Panc1 (cell line): ENCODE data around the gene SDC1. TPM values are rescaled to one million over a fixed set of nuclear protein-coding genes. Genes with fewer than 3 reads are reported as not detected.

Experiments
- ATAC-seq: fragments of 200-7000 bp; cut with Tn5 transposase; 2 replicates; pipeline ENCODE4 v1.9.1; 2020; ENCODE audit warnings: mild to moderate bottlenecking, moderate library complexity
- BruUV-seq: library from RNA; stranded (reverse); fragments of 400-500 nt; replicated peaks from 2 replicates; lab custom pipeline; 2021; lab: Mats Ljungman, UMichigan
- CTCF ChIA-PET: fragments of 300-600 bp; sonication (Branson Sonifier 250); formaldehyde crosslinking; loops from one replicate; lab custom pipeline; 2022; ENCODE audit warnings: antibody characterized with exemption; lab: Charles Lee
- POLR2A ChIA-PET: fragments of 300-600 bp; sonication (Branson Sonifier 250); formaldehyde crosslinking; loops from one replicate; lab custom pipeline; 2022; ENCODE audit warnings: antibody characterized with exemption; lab: Charles Lee
- DNase-seq: peaks from one replicate; pipeline ENCODE4 v3.0.0-alpha.2; 2010; ENCODE audit warnings: low read depth, low spot score
- H3K27ac ChIP-seq: 2 replicates; pipeline ENCODE4 v1.5.1; 2011; ENCODE audit warnings: mild to moderate bottlenecking, low read length, inconsistent platforms
- H3K27me3 ChIP-seq: fragments of 200-500 bp; sonication (Bioruptor generic); 2 replicates; pipeline ENCODE4 v1.6.0; 2014; ENCODE audit warnings: low read length, inconsistent platforms; ENCODE audit not compliant: control insufficient read depth, insufficient read depth
- H3K36me3 ChIP-seq: fragments of 200-500 bp; sonication (Bioruptor generic); 2 replicates; pipeline ENCODE4 v1.5.1; 2014; ENCODE audit warnings: inconsistent platforms, mild to moderate bottlenecking, low read length, moderate library complexity; ENCODE audit not compliant: control insufficient read depth, insufficient read depth
- H3K4me1 ChIP-seq: 2 replicates; pipeline ENCODE4 v1.5.1; 2011; ENCODE audit warnings: inconsistent platforms, mild to moderate bottlenecking, low read length, moderate library complexity; ENCODE audit not compliant: control insufficient read depth, insufficient read depth
- H3K4me3 ChIP-seq, 2 experiments: 2 replicates each; pipeline ENCODE4 v1.5.1; 2011 to 2012; ENCODE audit warnings: low read depth in 2 of 2, low read length in 2 of 2, mild to moderate bottlenecking in 2 of 2, inconsistent platforms in 1 of 2, moderate library complexity in 1 of 2
- H3K9me3 ChIP-seq: fragments of 200-500 bp; sonication (Bioruptor generic); 2 replicates; pipeline ENCODE4 v1.5.1; 2014; ENCODE audit warnings: low read depth, mild to moderate bottlenecking, inconsistent platforms, low read length, moderate library complexity; ENCODE audit not compliant: control insufficient read depth, insufficient read depth
- POLR2AphosphoS5 ChIP-seq: IDR thresholded peaks from 2 replicates; pipeline ENCODE4 v1.6.1; 2012; ENCODE audit warnings: mild to moderate bottlenecking, low read depth, low read length, moderate library complexity
- SIN3A ChIP-seq: IDR thresholded peaks from 2 replicates; pipeline ENCODE4 v1.6.1; 2012; ENCODE audit warnings: low read depth, mild to moderate bottlenecking, low read length, moderate library complexity, borderline replicate concordance; ENCODE audit not compliant: insufficient read depth
- TCF7L2 ChIP-seq: IDR thresholded peaks from 2 replicates; pipeline ENCODE4 v1.6.1; 2011; ENCODE audit warnings: mild to moderate bottlenecking, low read depth, low read length, inconsistent platforms
- in situ Hi-C: cut with HindIII; loops from 2 replicates; pipeline ENCODE4 v1.10.0; 2016; ENCODE audit warnings: low sequenced_read_pairs, low pct_unique_long_range_greater_than_20kb
- intact Hi-C: fragments of 100-400 bp; cut with micrococcal nuclease; formaldehyde crosslinking; loops from one replicate; pipeline ENCODE4 v1.10.0; 2022; ENCODE audit not compliant: unreplicated experiment
- total RNA-seq: library from RNA; stranded (reverse); gene quantifications from one replicate; pipeline ENCODE4 v1.2.1, GENCODE V29; 2021; ENCODE audit not compliant: unreplicated experiment
- TF ChIP-seq, protein P1 (sequence below), 2 experiments: IDR thresholded peaks; 2 replicates each; pipeline ENCODE4 v1.6.1; 2011 to 2012; ENCODE audit warnings: low read depth in 2 of 2, control low read depth in 1 of 2, low read length in 1 of 2, mild to moderate bottlenecking in 1 of 2, moderate library complexity in 1 of 2; ENCODE audit not compliant: insufficient read depth in 1 of 2
- TF ChIP-seq, protein P2 (sequence below): fragments of 450-650 bp; IDR thresholded peaks from 2 replicates; pipeline ENCODE4 v1.5.1; 2017; ENCODE audit warnings: mild to moderate bottlenecking

The SDC1 gene
- total RNA-seq, 1 experiment from 2014 or later, result 93.0 TPM

DNA sequence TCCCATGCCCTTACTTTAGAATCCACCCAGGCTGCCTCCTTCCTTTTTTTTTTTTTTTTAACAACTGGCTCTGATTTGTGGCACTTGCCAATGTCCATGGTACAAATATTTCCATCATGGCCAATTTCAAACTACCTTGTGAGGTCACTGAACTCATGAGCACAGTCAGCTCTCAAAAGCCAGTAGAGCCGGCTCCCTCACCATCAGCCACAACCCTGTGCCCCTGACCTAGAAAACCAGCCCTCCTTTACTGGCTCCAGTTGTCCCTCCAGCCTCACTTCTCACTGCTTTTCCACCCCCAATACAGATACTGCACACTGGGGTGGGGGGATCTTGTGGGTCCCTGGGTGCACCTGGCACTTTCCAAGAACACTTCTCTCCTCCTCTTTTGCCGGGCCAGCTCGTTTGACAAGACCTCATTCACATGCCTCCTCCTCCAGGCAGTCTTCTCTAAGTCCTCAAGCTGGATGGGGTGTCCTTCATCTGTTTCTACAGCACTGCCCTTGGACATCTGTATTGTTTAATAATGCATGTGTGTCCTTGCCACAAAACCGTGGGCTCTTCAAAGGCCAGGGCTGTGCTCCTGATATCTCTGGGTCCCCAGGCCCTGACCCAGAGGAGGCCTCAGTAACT is 35.5 kb downstream of the SDC1 start:
- DNase-seq, result no peak
- peaks cover 19% of the 10 kb centered on the region for H3K4me1 ChIP-seq
- H3K27ac ChIP-seq, result no peak overlapping the region
- in situ Hi-C loops, result no loop called here
- no peaks in the 10 kb centered on the region for H3K9me3 ChIP-seq
- intact Hi-C loops, result no loop called here
- no peak overlapping the region for H3K4me3 ChIP-seq
- TF ChIP-seq TCF7L2, result no peak
- no peak for TF ChIP-seq SIN3A
- TF ChIP-seq, protein P1, sequence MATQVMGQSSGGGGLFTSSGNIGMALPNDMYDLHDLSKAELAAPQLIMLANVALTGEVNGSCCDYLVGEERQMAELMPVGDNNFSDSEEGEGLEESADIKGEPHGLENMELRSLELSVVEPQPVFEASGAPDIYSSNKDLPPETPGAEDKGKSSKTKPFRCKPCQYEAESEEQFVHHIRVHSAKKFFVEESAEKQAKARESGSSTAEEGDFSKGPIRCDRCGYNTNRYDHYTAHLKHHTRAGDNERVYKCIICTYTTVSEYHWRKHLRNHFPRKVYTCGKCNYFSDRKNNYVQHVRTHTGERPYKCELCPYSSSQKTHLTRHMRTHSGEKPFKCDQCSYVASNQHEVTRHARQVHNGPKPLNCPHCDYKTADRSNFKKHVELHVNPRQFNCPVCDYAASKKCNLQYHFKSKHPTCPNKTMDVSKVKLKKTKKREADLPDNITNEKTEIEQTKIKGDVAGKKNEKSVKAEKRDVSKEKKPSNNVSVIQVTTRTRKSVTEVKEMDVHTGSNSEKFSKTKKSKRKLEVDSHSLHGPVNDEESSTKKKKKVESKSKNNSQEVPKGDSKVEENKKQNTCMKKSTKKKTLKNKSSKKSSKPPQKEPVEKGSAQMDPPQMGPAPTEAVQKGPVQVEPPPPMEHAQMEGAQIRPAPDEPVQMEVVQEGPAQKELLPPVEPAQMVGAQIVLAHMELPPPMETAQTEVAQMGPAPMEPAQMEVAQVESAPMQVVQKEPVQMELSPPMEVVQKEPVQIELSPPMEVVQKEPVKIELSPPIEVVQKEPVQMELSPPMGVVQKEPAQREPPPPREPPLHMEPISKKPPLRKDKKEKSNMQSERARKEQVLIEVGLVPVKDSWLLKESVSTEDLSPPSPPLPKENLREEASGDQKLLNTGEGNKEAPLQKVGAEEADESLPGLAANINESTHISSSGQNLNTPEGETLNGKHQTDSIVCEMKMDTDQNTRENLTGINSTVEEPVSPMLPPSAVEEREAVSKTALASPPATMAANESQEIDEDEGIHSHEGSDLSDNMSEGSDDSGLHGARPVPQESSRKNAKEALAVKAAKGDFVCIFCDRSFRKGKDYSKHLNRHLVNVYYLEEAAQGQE (IDR thresholded peaks at IDR 0.05; ENCODE audit: insufficient read depth in 1 of 2, low read depth in 2 of 2, low read length in 1 of 2), result no peak
- TF ChIP-seq, protein P2, sequence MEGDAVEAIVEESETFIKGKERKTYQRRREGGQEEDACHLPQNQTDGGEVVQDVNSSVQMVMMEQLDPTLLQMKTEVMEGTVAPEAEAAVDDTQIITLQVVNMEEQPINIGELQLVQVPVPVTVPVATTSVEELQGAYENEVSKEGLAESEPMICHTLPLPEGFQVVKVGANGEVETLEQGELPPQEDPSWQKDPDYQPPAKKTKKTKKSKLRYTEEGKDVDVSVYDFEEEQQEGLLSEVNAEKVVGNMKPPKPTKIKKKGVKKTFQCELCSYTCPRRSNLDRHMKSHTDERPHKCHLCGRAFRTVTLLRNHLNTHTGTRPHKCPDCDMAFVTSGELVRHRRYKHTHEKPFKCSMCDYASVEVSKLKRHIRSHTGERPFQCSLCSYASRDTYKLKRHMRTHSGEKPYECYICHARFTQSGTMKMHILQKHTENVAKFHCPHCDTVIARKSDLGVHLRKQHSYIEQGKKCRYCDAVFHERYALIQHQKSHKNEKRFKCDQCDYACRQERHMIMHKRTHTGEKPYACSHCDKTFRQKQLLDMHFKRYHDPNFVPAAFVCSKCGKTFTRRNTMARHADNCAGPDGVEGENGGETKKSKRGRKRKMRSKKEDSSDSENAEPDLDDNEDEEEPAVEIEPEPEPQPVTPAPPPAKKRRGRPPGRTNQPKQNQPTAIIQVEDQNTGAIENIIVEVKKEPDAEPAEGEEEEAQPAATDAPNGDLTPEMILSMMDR, result no peak
- TF ChIP-seq POLR2AphosphoS5, result no peak
- no peaks in the 10 kb centered on the region for H3K27me3 ChIP-seq
- no peak for ATAC-seq
- no TSS peak for BruUV-seq
- no peaks in the 10 kb centered on the region for H3K36me3 ChIP-seq
- CTCF ChIA-PET, result interaction anchor here (0.7 to 1.5 kb wide), 2 partner anchors 19 to 27 kb away, joined by 3 to 4 read pairs; no protein-coding TSS in a partner anchor
- POLR2A ChIA-PET, result interaction anchor here (0.5 kb wide), 1 partner anchor 35 kb away, joined by 3 read pairs; no protein-coding TSS in a partner anchor

DNA sequence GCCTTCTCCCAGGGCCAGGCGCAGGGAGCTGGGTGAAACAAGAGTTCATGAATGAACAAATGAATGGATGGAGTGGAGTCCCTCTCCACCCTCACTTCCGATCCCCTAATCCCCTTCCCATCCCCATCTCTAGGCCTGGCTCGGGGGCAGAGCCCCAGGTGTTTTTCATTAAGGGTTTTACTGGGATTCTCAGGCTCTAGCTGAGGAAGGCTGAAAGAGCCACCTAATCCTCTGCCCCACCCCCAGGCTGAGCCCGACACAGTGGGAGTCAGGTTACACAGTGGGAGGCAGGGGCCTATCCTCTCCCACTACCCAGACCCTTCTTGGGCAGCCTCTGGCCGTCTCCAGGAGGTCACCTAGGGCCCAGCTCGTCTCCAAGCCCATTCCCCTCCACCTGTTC is 36.1 kb downstream of the SDC1 start:
- in situ Hi-C loops, result no loop called here
- BruUV-seq, result no TSS peak

More for the DNA sequence above, 36.1 kb downstream of the SDC1 start:
- Histone ChIP-seq H3K9me3 (no peaks in the 10 kb centered on the region), H3K36me3 (no peaks in the 10 kb centered on the region), H3K27ac (no peak overlapping the region), H3K4me3 (no peak overlapping the region), H3K27me3 (no peaks in the 10 kb centered on the region), H3K4me1 (peaks cover 25% of the 10 kb centered on the region)
- DNase-seq (no peak), ATAC-seq (no peak)
- intact Hi-C loops, result no loop called here
- POLR2A ChIA-PET, result no interaction called here
- TF ChIP-seq, protein P2, result no peak
- TF ChIP-seq SIN3A (no peak), TCF7L2 (no peak), POLR2AphosphoS5 (no peak)
- TF ChIP-seq, protein P1 (IDR thresholded peaks at IDR 0.05; ENCODE audit: insufficient read depth in 1 of 2, low read depth in 2 of 2, low read length in 1 of 2), result no peak
- CTCF ChIA-PET, result interaction anchor here (0.7 to 1.5 kb wide), 2 partner anchors 19 to 28 kb away, joined by 3 to 4 read pairs; no protein-coding TSS in a partner anchor
